Measurements from ENCODE around the gene PFDN1. TPM values are rescaled to one million over a fixed set of nuclear protein-coding genes. Genes with fewer than 3 reads are reported as not detected.

Gene PFDN1
- total and polyA plus RNA-seq, 3 donors from 2014 or later, result 62.4 to 185 (median 156) TPM

DNA sequence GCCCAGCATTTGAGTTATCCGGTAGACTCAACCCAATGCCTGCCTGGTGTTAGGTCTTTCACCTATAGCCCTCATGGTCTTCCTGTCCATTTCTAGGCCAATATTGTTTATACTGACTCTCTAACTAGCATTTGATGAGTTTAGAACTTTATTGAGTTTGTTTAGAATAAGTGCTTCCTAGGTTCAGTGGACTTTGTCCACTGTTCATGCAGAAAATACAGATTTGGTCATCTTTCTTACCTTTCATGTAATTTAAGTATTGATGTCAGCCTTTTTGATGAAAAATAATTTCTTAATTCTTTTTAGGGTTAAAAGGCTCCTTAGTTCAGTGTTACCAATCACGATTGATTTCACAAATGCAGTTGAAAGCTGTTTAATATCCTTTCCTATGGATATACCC, 105.9 kb downstream of the PFDN1 start:
- Histone ChIP-seq H3K27me3 (no peaks in the 10 kb centered on the region), H3K27ac (no peak overlapping the region), H3K9me3 (no peaks in the 10 kb centered on the region), H3K36me3 (ENCODE audit: low read depth, missing control alignments) (no peaks in the 10 kb centered on the region), H3K4me3 (no peak overlapping the region), H3K4me1 (no peaks in the 10 kb centered on the region)
- no peak for TF ChIP-seq POLR2A (IDR thresholded peaks at IDR 0.05)
- TF ChIP-seq, protein P1, sequence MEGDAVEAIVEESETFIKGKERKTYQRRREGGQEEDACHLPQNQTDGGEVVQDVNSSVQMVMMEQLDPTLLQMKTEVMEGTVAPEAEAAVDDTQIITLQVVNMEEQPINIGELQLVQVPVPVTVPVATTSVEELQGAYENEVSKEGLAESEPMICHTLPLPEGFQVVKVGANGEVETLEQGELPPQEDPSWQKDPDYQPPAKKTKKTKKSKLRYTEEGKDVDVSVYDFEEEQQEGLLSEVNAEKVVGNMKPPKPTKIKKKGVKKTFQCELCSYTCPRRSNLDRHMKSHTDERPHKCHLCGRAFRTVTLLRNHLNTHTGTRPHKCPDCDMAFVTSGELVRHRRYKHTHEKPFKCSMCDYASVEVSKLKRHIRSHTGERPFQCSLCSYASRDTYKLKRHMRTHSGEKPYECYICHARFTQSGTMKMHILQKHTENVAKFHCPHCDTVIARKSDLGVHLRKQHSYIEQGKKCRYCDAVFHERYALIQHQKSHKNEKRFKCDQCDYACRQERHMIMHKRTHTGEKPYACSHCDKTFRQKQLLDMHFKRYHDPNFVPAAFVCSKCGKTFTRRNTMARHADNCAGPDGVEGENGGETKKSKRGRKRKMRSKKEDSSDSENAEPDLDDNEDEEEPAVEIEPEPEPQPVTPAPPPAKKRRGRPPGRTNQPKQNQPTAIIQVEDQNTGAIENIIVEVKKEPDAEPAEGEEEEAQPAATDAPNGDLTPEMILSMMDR (IDR thresholded peaks at IDR 0.05), result no peak
- intact Hi-C loops (cut with DNase I; ENCODE audit: low total_unique reads), result no loop called here
- DNase-seq, result no peak
- WGBS, 2 donors, result 88 to 96% methylated on average over 2 of the region's 2 CpGs

DNA sequence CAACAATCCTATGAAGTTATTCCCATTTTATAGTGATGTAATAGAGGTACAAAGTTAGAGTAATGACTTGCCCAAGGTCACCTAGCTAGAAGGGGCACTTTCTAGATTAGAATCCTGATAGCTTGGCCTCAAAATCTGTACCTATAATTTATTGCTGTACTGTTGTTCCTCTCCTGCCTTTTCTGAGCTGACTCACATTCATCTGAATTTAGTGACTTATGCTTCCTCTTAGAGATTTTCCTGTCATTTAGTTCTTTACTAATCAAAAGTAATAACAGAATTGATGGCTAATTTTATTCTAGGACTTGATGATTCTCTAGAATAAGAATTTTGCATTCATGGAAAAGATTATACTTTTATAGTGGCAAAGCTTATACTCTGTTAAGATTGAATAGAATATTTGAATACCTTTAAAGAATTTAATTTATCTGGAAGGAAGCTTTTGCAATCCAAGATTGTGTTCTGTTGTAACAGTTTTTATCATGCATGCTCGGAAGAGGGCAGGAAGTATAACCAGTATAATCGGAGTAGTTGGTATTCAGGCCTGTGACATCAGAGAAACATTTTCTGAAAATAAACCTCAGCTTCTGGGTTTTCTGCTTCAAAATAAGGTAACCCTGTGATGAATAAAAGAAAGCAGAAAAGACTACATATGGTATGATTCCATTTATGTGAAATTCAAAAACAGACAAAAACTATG, 106.6 kb downstream of the PFDN1 start:
- Histone ChIP-seq H3K4me3 (no peak overlapping the region), H3K27ac (no peak overlapping the region), H3K36me3 (ENCODE audit: low read depth, missing control alignments) (no peaks in the 10 kb centered on the region), H3K27me3 (no peaks in the 10 kb centered on the region), H3K9me3 (no peaks in the 10 kb centered on the region), H3K4me1 (no peaks in the 10 kb centered on the region)
- DNase-seq, result no peak
- WGBS, 2 donors, result 54 to 67% methylated on average over 2 of the region's 2 CpGs
- no peak for TF ChIP-seq POLR2A (IDR thresholded peaks at IDR 0.05)
- TF ChIP-seq, protein P1 (IDR thresholded peaks at IDR 0.05), result no peak
- intact Hi-C loops (cut with DNase I; ENCODE audit: low total_unique reads), result no loop called here

Other genes starting within 250 kb of the PFDN1 start
- gene PURA, start 189.0 kb downstream of the PFDN1 start, total RNA-seq, result 10 to 100 TPM; 22.9 to 26.9 TPM
- gene PURA, start 189.0 kb downstream of the PFDN1 start, polyA plus RNA-seq (ENCODE audit: insufficient read depth, low read depth, low replicate concordance), result 9.3 TPM
- 10 to 100 TPM; 11.1 to 12.1 TPM for gene IGIP, start 177.2 kb downstream of the PFDN1 start, total RNA-seq
- 7.1 TPM for gene IGIP, start 177.2 kb downstream of the PFDN1 start, polyA plus RNA-seq (ENCODE audit: insufficient read depth, low read depth, low replicate concordance)
- gene CYSTM1, start 127.9 kb downstream of the PFDN1 start, total RNA-seq, result 10 to 100 TPM; 33.5 to 43.6 TPM
- gene CYSTM1, start 127.9 kb downstream of the PFDN1 start, polyA plus RNA-seq (ENCODE audit: insufficient read depth, low read depth, low replicate concordance), result 115 TPM
- gene HBEGF, start 43.5 kb upstream of the PFDN1 start, total RNA-seq, result 10 to 100 TPM; 23.2 to 23.9 TPM
- 8.2 TPM for gene HBEGF, start 43.5 kb upstream of the PFDN1 start, polyA plus RNA-seq (ENCODE audit: insufficient read depth, low read depth, low replicate concordance)
- 1 to 10 TPM in 1 of 2 donors, under 1 TPM in 1; 0.81 to 1.2 TPM for gene SLC4A9, start 57.1 kb upstream of the PFDN1 start, total RNA-seq
- 1.2 TPM for gene SLC4A9, start 57.1 kb upstream of the PFDN1 start, polyA plus RNA-seq (ENCODE audit: insufficient read depth, low read depth, low replicate concordance)
- 100 to 1,000 TPM; 170 to 172 TPM for gene ANKHD1, start 98.7 kb upstream of the PFDN1 start, total RNA-seq
- gene ANKHD1, start 98.7 kb upstream of the PFDN1 start, polyA plus RNA-seq (ENCODE audit: insufficient read depth, low read depth, low replicate concordance), result 70.0 TPM
- 10 to 100 TPM; 11.7 to 14.0 TPM for gene EIF4EBP3, start 244.6 kb upstream of the PFDN1 start, total RNA-seq
- gene EIF4EBP3, start 244.6 kb upstream of the PFDN1 start, polyA plus RNA-seq (ENCODE audit: insufficient read depth, low read depth, low replicate concordance), result 47.3 TPM

Measured in testis (tissue), 3 donors.